ENCODE results near the gene CAPN15. TPM values are rescaled to one million over a fixed set of nuclear protein-coding genes. Genes with fewer than 3 reads are reported as not detected.

The CAPN15 gene
- total RNA-seq, 4 donors from 2014 or later, result 50.3 to 249 (median 167) TPM

DNA sequence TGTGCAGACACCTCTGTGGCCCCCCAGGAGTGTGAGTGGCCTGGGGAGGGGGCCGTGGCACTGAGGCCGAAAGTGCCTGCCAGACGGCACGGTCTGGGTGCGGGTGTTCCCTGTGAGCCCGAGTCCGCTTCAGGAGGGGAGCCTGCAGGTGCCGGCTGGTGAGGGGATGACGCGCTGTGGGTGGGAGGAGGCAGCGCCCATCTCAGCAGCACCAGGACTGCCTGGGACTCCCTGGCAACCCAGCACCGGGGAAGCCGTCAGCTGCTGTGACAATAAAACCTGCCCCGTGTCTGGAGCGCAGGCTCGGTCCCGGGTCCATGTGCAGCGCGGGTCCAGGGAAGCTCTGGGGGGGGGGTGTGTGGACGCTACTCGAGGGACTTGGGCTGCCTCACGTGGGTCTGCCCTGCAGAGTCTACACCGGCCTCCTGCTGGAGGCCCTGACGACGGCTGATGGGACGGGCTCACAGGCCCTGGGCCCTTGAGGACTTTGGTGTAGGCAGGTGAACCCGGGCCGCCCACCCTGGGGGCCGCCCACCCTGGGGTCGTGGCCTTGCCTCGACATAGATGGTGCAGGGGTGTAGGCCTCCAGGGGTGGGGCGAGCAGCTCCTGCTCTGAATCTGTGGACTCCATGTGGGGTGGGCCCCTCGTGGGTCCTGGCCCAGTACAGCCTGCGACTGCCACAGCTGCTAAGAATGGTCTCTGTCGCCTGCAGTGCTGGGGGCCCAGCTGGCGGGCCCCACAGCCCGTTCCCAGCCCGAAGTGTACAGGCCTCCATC is 56.5 kb downstream of the CAPN15 start:
- H3K27ac ChIP-seq, result no peak overlapping the region
- TF ChIP-seq, protein P1, sequence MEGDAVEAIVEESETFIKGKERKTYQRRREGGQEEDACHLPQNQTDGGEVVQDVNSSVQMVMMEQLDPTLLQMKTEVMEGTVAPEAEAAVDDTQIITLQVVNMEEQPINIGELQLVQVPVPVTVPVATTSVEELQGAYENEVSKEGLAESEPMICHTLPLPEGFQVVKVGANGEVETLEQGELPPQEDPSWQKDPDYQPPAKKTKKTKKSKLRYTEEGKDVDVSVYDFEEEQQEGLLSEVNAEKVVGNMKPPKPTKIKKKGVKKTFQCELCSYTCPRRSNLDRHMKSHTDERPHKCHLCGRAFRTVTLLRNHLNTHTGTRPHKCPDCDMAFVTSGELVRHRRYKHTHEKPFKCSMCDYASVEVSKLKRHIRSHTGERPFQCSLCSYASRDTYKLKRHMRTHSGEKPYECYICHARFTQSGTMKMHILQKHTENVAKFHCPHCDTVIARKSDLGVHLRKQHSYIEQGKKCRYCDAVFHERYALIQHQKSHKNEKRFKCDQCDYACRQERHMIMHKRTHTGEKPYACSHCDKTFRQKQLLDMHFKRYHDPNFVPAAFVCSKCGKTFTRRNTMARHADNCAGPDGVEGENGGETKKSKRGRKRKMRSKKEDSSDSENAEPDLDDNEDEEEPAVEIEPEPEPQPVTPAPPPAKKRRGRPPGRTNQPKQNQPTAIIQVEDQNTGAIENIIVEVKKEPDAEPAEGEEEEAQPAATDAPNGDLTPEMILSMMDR (IDR thresholded peaks at IDR 0.05), result no peak
- no peak for TF ChIP-seq POLR2A (IDR thresholded peaks at IDR 0.05)
- peaks cover 0 to 14% (median 8%) of the 10 kb centered on the region in 4 donors for H3K4me1 ChIP-seq
- H3K36me3 ChIP-seq, result no peaks in the 10 kb centered on the region
- H3K27me3 ChIP-seq, result no peaks in the 10 kb centered on the region
- DNase-seq, result no peak
- H3K4me3 ChIP-seq, result no peak overlapping the region
- no peaks in the 10 kb centered on the region for H3K9me3 ChIP-seq

GRCh38 chr16:585351-585750 is 57.8 kb downstream of the CAPN15 start:
- H3K4me1 ChIP-seq, result peaks cover 0 to 11% (median 9%) of the 10 kb centered on the region in 4 donors
- H3K27ac ChIP-seq, result no peak overlapping the region
- no peaks in the 10 kb centered on the region for H3K9me3 ChIP-seq
- TF ChIP-seq POLR2A (IDR thresholded peaks at IDR 0.05), result no peak
- TF ChIP-seq, protein P1 (IDR thresholded peaks at IDR 0.05), result peak in 3 of 6 experiments; percentile 22 to 34 (median 23)
- DNase-seq, result peak in 1 of 3 donors; percentile 58
- no peaks in the 10 kb centered on the region for H3K27me3 ChIP-seq
- H3K36me3 ChIP-seq, result no peaks in the 10 kb centered on the region
- no peak overlapping the region for H3K4me3 ChIP-seq

DNA sequence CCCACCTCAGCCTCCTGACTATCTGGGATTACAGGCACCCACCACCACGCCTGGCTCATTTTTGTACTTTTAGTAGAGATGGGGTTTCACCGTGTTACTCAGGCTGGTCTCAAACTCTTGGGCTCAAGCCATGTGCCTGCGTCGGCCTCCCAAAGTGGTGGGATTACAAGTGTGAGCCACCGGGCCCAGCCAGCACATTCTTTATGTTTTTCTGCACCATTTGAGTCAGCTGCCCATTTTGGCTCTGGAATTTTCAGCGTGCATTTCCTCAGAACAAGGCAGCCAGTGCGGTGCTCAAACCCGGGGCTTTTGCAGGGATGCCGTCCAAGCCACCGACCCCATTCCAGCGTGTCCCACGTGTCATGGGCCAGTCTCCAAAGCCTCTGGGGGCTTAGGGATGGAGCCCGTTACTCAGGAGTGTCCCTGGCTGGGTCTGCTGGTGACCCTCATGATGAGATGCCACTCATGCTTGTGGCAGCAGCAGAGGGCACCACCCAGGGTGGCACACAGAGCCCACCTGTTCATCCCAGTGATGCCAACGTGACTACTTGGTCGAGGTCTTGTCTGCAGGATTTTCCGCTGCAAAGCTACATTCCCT is 58.6 kb downstream of the CAPN15 start:
- Histone ChIP-seq H3K9me3 (no peaks in the 10 kb centered on the region), H3K36me3 (no peaks in the 10 kb centered on the region), H3K4me3 (no peak overlapping the region), H3K27ac (no peak overlapping the region), H3K4me1 (peaks cover 0 to 17% (median 14%) of the 10 kb centered on the region in 4 donors), H3K27me3 (no peaks in the 10 kb centered on the region)
- TF ChIP-seq POLR2A (IDR thresholded peaks at IDR 0.05), result no peak
- TF ChIP-seq, protein P1 (IDR thresholded peaks at IDR 0.05), result no peak
- DNase-seq, result no peak

- Histone ChIP-seq H3K4me1 (peaks cover 0 to 25% (median 14%) of the 10 kb centered on the region in 4 donors), H3K27ac (no peak overlapping the region), H3K36me3 (no peaks in the 10 kb centered on the region), H3K27me3 (no peaks in the 10 kb centered on the region), H3K9me3 (no peaks in the 10 kb centered on the region), H3K4me3 (no peak overlapping the region)
- TF ChIP-seq, protein P1 (IDR thresholded peaks at IDR 0.05), result no peak
- no peak for TF ChIP-seq POLR2A (IDR thresholded peaks at IDR 0.05)
- DNase-seq, result no peak
Observed at GRCh38 chr16:586645-587590, 59.4 kb downstream of the CAPN15 start.

- Histone ChIP-seq H3K4me1 (peaks cover 12 to 41% (median 20%) of the 10 kb centered on the region in 4 donors), H3K36me3 (no peaks in the 10 kb centered on the region), H3K27me3 (no peaks in the 10 kb centered on the region), H3K4me3 (peak overlapping the region; percentile 56 to 96 (median 82)), H3K27ac (peak overlapping the region; percentile 96 to 99 (median 98)), H3K9me3 (no peaks in the 10 kb centered on the region)
- DNase-seq, result peak; percentile 52 to 76 (median 74)
- TF ChIP-seq, protein P1 (IDR thresholded peaks at IDR 0.05), result no peak
- no peak for TF ChIP-seq POLR2A (IDR thresholded peaks at IDR 0.05)
Observed at GRCh38 chr16:588639-588888, 61.1 kb downstream of the CAPN15 start.

All from Peyer's patch (tissue), 4 donors.